Retinal pigment epithelial cell (primary cell): ENCODE data around the gene TRA2B.
A peak's percentile ranks its signal among the peaks of the same experiment; 100 is the strongest.

Experiments used
- DNase-seq: peaks from one replicate; pipeline ENCODE4 v3.0.0-alpha.2; 2010; ENCODE audit warnings: low read depth
- H3K4me3 ChIP-seq: 2 replicates; pipeline ENCODE4 v1.5.1; 2011; ENCODE audit warnings: mild to moderate bottlenecking, low read length, control low read depth, moderate library complexity
- CTCF ChIP-seq: conservative IDR thresholded peaks from 2 replicates; pipeline ENCODE4 v1.5.1; 2011; ENCODE audit warnings: low read depth, low read length, control low read depth, inconsistent platforms

TRA2B gene

GRCh38 chr3:185937689-185938374, at the start of gene TRA2B:
Gene TRA2B, minus strand, starts transcription at chr3:185938014. Its CDS starts 154 bp downstream, at chr3:185937860.
- peak; percentile 91 for DNase-seq
- peak; percentile 22 for TF ChIP-seq CTCF
- peak within 1 kb of the TSS; percentile 100 for H3K4me3 ChIP-seq

GRCh38 chr3:185986198-185986777, 48.5 kb upstream of the TRA2B start:
- no peak for TF ChIP-seq CTCF
- no peak for DNase-seq
- no peak overlapping the region for H3K4me3 ChIP-seq

- H3K4me3 ChIP-seq, result no peak overlapping the region
- no peak for TF ChIP-seq CTCF
- no peak for DNase-seq
Measured at GRCh38 chr3:185984203-185984602, 46.4 kb upstream of the TRA2B start.

- TF ChIP-seq CTCF, result peak; percentile 90
- DNase-seq, result no peak
- H3K4me3 ChIP-seq, result no peak overlapping the region
Measured at GRCh38 chr3:185983495-185984141, 45.8 kb upstream of the TRA2B start.

GRCh38 chr3:185982632-185983031, 44.8 kb upstream of the TRA2B start:
- no peak overlapping the region for H3K4me3 ChIP-seq
- TF ChIP-seq CTCF, result no peak
- DNase-seq, result no peak

- no peak for DNase-seq
- no peak for TF ChIP-seq CTCF
- H3K4me3 ChIP-seq, result no peak overlapping the region
Measured at GRCh38 chr3:185981621-185982020, 43.8 kb upstream of the TRA2B start.
